Measurements from ENCODE around the gene ICA1L. TPM values are rescaled to one million over a fixed set of nuclear protein-coding genes. Genes with fewer than 3 reads are reported as not detected.

ICA1L gene
- total and polyA plus RNA-seq, 2 experiments from 2014 or later: 8.3 to 17.3 TPM

DNA sequence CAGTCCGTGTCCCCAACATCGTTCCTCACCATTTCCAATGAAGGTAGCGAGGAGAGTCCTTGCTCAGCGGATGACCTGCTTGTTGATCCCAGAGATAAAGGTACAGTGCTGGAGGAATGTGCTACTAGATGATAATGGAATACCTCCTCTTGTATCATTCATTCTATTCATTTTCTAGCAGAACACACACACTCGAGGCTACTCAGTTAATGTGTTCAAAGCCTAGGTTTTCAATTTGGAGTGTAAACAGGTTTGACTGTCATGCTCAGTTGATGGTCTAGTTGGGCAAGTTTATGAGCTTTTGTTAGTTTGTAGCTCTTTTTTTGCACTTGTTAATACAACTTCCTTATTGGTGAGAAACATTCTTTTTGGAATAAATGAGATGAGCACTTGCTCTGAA is 114.2 kb downstream of the ICA1L start:
- H3K27me3 ChIP-seq: no peaks in the 10 kb centered on the region
- DNase-seq (ENCODE audit: low read depth in 1 of 2, low spot score in 1 of 2): no peak
- no peak overlapping the region for H3K27ac ChIP-seq
- H3K4me3 ChIP-seq: no peak overlapping the region
- peaks cover 25% of the 10 kb centered on the region for H3K36me3 ChIP-seq
- no peak for TF ChIP-seq CTCF (IDR thresholded peaks at IDR 0.05; ENCODE audit: low read depth, low read length)
- H3K9me3 ChIP-seq (ENCODE audit: low read depth): no peaks in the 10 kb centered on the region
- H3K4me1 ChIP-seq (ENCODE audit: low read depth): no peaks in the 10 kb centered on the region

GRCh38 chr2:202756598-202756997 is 115.0 kb downstream of the ICA1L start:
- DNase-seq (ENCODE audit: low read depth in 1 of 2, low spot score in 1 of 2): no peak
- TF ChIP-seq CTCF (IDR thresholded peaks at IDR 0.05; ENCODE audit: low read depth, low read length): no peak
- Histone ChIP-seq H3K4me3 (no peak overlapping the region), H3K36me3 (peaks cover 21% of the 10 kb centered on the region), H3K4me1 (ENCODE audit: low read depth) (no peaks in the 10 kb centered on the region), H3K27ac (no peak overlapping the region), H3K9me3 (ENCODE audit: low read depth) (no peaks in the 10 kb centered on the region), H3K27me3 (no peaks in the 10 kb centered on the region)

DNA sequence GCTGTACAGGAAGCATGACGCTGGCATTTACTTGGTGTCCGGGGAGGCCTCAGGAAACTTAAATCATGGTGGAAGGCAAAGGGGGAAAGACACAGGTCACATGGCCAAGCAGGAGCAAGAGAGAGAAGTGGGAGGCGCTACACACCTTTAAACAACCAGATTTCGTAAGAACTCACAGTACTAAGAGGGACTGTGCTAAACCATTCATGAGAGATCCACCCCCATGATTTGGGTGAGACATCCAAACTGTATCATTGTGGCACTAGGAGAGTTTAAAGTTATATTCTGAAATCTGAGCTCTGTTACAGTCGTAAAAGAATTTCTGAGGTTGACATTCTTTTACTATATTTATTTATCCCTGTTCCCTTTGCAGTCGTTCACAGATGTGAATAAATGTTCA is 116.6 kb downstream of the ICA1L start:
- Histone ChIP-seq H3K27me3 (no peaks in the 10 kb centered on the region), H3K4me3 (no peak overlapping the region), H3K4me1 (ENCODE audit: low read depth) (no peaks in the 10 kb centered on the region), H3K9me3 (ENCODE audit: low read depth) (no peaks in the 10 kb centered on the region), H3K36me3 (peaks cover 21% of the 10 kb centered on the region), H3K27ac (no peak overlapping the region)
- TF ChIP-seq CTCF (IDR thresholded peaks at IDR 0.05; ENCODE audit: low read depth, low read length): no peak
- DNase-seq (ENCODE audit: low read depth in 1 of 2, low spot score in 1 of 2): no peak

DNA sequence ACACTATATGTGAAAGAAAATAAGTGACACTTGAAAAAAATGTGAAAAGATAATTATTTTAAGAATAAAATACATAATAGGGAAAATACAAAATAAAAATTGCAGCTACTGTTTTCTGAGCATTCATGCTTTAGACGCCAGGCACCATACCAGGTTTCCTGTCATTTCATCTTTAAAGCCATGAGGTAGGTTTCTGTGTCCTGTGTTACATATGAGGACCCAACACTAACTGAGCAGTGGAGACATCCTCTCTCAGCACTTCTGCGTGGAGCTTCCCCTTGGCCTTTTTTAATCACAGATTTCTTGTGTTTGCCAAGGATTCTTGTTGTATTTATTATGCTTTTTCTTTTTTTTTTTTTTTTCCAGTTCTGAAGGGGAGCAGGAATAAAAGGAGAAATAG is 119.5 kb downstream of the ICA1L start:
- H3K36me3 ChIP-seq: peaks cover under 1% of the 10 kb centered on the region
- H3K4me3 ChIP-seq: no peak overlapping the region
- no peak overlapping the region for H3K27ac ChIP-seq
- H3K9me3 ChIP-seq (ENCODE audit: low read depth): no peaks in the 10 kb centered on the region
- H3K4me1 ChIP-seq (ENCODE audit: low read depth): no peaks in the 10 kb centered on the region
- no peak for TF ChIP-seq CTCF (IDR thresholded peaks at IDR 0.05; ENCODE audit: low read depth, low read length)
- DNase-seq (ENCODE audit: low read depth in 1 of 2, low spot score in 1 of 2): no peak
- H3K27me3 ChIP-seq: no peaks in the 10 kb centered on the region

DNA sequence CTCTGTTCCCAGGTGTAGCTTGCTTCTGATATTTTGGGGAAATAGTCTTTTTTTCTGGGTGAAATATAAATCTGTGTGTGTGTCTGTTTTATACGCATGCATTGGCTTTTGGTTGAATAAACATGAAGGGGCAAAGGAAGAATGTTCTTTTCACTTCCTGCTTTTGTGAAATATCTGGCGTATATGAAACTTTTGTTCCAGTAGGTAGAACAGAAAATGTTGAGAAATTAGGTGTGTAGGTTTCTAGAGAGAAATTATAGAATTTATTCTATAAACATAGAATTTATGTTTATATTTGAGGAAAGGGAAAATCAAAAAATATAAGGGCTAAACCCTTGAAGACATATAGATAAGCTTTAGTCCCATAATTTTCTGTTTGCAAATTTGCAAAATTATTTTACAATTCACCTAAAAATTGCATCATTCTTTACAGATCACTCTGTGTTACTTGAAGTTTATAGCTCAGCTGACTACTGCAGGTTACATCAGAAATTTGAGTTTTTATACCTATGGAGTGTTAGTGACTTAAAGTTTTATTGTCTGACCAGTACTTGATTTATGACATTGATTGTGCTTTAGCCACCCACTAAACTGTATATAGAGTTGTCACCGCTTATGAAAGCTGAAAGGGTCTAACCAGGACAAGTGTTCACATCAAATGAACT is 120.7 kb downstream of the ICA1L start:
- H3K36me3 ChIP-seq: no peaks in the 10 kb centered on the region
- no peaks in the 10 kb centered on the region for H3K9me3 ChIP-seq (ENCODE audit: low read depth)
- no peak overlapping the region for H3K27ac ChIP-seq
- H3K27me3 ChIP-seq: no peaks in the 10 kb centered on the region
- no peak for DNase-seq (ENCODE audit: low read depth in 1 of 2, low spot score in 1 of 2)
- no peak overlapping the region for H3K4me3 ChIP-seq
- no peak for TF ChIP-seq CTCF (IDR thresholded peaks at IDR 0.05; ENCODE audit: low read depth, low read length)
- no peaks in the 10 kb centered on the region for H3K4me1 ChIP-seq (ENCODE audit: low read depth)

All from cardiac muscle cell (in vitro differentiated cells and primary cell).